ENCODE measurements around the gene NIPBL. TPM values are rescaled to one million over a fixed set of nuclear protein-coding genes. Genes with fewer than 3 reads are reported as not detected.
"Not testable (repeated sequence)": the region's sequence is repeated elsewhere in the genome, so short reads cannot be mapped to it uniquely, and the experiment has no call there.

Gene NIPBL
- polyA plus RNA-seq, 4 donors = 10.8 to 37.5 (median 14.6) TPM

DNA sequence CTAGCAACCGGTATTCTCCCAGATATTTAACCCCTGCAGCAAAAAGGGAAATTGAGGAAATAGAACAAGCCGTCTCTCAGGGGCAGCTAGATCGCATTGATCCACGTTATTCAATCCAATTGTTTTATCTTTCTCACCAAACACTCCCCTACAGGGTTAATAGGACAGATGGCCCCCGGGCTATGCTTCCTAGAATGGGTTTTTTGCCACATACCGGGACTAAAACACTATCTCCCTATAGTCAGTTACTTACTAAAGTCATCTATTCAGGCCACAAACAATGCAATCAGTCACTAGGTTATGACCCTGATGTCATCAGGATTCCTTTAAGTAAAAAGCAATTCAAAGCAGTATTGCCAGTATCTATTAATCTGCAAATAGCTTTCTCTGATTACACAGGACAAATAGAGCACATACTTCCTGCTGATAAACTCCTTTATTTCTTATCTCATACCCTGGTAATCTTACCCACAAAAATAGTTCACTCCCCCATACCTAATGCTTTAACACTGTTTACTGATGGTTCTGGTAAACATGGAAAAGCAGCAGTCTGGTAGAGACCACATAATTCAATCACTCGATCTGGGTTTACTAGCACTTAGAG lies 213.7 kb downstream of the NIPBL start:
- Histone ChIP-seq H3K4me3 (ENCODE audit: low read depth in 1 of 3, low read length in 3 of 3) (no peak overlapping the region), H3K27me3 (ENCODE audit: control insufficient read depth in 3 of 3, insufficient read depth in 3 of 3, low read length in 3 of 3) (no peaks in the 10 kb centered on the region), H3K9me3 (ENCODE audit: control insufficient read depth in 2 of 2, insufficient read depth in 1 of 2, low read depth in 1 of 2, low read length in 1 of 2) (peaks cover 0 to 21% of the 10 kb centered on the region in 2 donors), H3K4me1 (ENCODE audit: control insufficient read depth in 3 of 3, insufficient read depth in 2 of 3, low read depth in 1 of 3, low read length in 2 of 3) (peaks cover 3 to 17% (median 11%) of the 10 kb centered on the region in 3 donors), H3K36me3 (ENCODE audit: control insufficient read depth in 3 of 3, insufficient read depth in 2 of 3, low read depth in 1 of 3, low read length in 3 of 3) (peaks cover 0 to 4% (median 0%) of the 10 kb centered on the region in 3 donors), H3K27ac (ENCODE audit: low read depth in 1 of 3, low read length in 2 of 3) (no peak overlapping the region)
- WGBS, 3 donors = 20 to 45% (median 37%) methylated on average over 7 of the region's 7 CpGs
- DNase-seq (peak; percentile 23 to 28), FAIRE-seq (no peak)

DNA sequence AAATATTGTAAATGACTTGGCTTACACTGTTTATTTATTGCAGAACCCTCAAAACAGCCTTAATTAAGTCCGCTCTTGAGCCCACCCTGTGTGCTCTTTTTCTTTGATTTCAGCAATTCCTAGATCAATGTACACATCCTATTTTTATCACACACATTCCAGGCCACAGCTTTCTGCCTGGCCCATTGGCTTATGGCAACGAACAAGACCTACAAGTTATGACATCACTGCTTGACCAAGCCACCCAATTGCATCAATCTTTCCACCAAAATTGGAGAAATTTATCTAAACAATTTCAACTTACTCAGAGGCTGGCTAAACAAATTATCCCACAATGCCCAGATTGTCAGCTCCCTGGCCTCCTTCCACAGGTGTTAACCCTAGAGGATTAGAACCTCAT lies 214.2 kb downstream of the NIPBL start:
- WGBS, 3 donors = 64 to 69% (median 68%) methylated on average over 2 of the region's 2 CpGs
- DNase-seq (no peak), FAIRE-seq (no peak)
- Histone ChIP-seq H3K4me1 (ENCODE audit: control insufficient read depth in 3 of 3, insufficient read depth in 2 of 3, low read depth in 1 of 3, low read length in 2 of 3) (peaks cover 3 to 17% (median 11%) of the 10 kb centered on the region in 3 donors), H3K27ac (ENCODE audit: low read depth in 1 of 3, low read length in 2 of 3) (no peak overlapping the region), H3K4me3 (ENCODE audit: low read depth in 1 of 3, low read length in 3 of 3) (no peak overlapping the region), H3K27me3 (ENCODE audit: control insufficient read depth in 3 of 3, insufficient read depth in 3 of 3, low read length in 3 of 3) (no peaks in the 10 kb centered on the region), H3K9me3 (ENCODE audit: control insufficient read depth in 2 of 2, insufficient read depth in 1 of 2, low read depth in 1 of 2, low read length in 1 of 2) (peaks cover 0 to 21% of the 10 kb centered on the region in 2 donors), H3K36me3 (ENCODE audit: control insufficient read depth in 3 of 3, insufficient read depth in 2 of 3, low read depth in 1 of 3, low read length in 3 of 3) (peaks cover 0 to 4% (median 0%) of the 10 kb centered on the region in 3 donors)

DNA sequence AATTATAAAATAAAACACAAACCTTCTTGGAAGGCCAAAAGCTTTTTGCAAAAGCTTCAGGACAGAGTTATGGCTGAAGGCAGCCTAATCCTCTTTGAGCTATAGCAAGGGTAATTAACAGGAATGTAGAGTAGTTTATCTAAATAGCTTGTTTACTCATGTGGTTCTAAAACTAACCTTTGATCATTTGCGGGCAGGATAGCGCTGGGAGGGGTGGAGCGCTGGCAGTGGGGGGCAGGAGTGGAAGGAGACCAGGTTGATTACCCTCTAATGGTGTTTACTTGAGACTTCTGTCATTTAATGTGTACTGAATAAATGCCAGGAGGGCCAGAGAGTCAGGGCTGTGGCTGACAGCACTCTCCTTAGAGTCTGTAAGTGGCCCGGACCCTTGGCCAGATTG lies 217.2 kb downstream of the NIPBL start:
- not testable (repeated sequence) for H3K4me3 ChIP-seq (ENCODE audit: low read depth in 1 of 3, low read length in 3 of 3); H3K36me3 ChIP-seq (ENCODE audit: control insufficient read depth in 3 of 3, insufficient read depth in 2 of 3, low read depth in 1 of 3, low read length in 3 of 3); H3K4me1 ChIP-seq (ENCODE audit: control insufficient read depth in 3 of 3, insufficient read depth in 2 of 3, low read depth in 1 of 3, low read length in 2 of 3); H3K27ac ChIP-seq (ENCODE audit: low read depth in 1 of 3, low read length in 2 of 3); H3K27me3 ChIP-seq (ENCODE audit: control insufficient read depth in 3 of 3, insufficient read depth in 3 of 3, low read length in 3 of 3); H3K9me3 ChIP-seq (ENCODE audit: control insufficient read depth in 2 of 2, insufficient read depth in 1 of 2, low read depth in 1 of 2, low read length in 1 of 2); FAIRE-seq
- 16 to 56% (median 43%) methylated on average over 3 to 4 of the region's 4 CpGs for WGBS, 3 donors
- peak; percentile 21 to 71 for DNase-seq

DNA sequence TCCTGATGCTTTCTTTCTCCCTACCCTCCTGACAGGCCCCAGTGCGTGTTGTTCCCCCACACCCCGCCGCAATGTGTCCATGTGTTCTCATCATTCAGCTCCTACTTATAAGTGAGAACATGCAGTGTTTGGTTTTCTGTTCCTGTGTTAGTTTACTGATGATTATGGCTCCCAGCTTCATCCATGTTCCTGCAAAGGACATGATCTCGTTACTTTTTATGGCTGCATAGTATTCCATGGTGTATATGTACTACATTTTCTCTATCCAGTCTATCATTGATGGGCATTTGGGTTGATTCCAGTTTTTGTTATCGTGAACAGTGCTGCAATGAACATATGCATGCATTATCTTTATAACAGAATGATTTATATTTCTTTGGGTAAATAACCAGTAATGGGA lies 222.7 kb downstream of the NIPBL start:
- not testable (repeated sequence) for DNase-seq; FAIRE-seq; H3K4me1 ChIP-seq (ENCODE audit: control insufficient read depth in 3 of 3, insufficient read depth in 2 of 3, low read depth in 1 of 3, low read length in 2 of 3); H3K27me3 ChIP-seq (ENCODE audit: control insufficient read depth in 3 of 3, insufficient read depth in 3 of 3, low read length in 3 of 3); H3K4me3 ChIP-seq (ENCODE audit: low read depth in 1 of 3, low read length in 3 of 3); H3K36me3 ChIP-seq (ENCODE audit: control insufficient read depth in 3 of 3, insufficient read depth in 2 of 3, low read depth in 1 of 3, low read length in 3 of 3); H3K27ac ChIP-seq (ENCODE audit: low read depth in 1 of 3, low read length in 2 of 3); H3K9me3 ChIP-seq (ENCODE audit: control insufficient read depth in 2 of 2, insufficient read depth in 1 of 2, low read depth in 1 of 2, low read length in 1 of 2)
- 95 to 98% (median 97%) methylated on average over 5 of the region's 5 CpGs for WGBS, 3 donors

DNA sequence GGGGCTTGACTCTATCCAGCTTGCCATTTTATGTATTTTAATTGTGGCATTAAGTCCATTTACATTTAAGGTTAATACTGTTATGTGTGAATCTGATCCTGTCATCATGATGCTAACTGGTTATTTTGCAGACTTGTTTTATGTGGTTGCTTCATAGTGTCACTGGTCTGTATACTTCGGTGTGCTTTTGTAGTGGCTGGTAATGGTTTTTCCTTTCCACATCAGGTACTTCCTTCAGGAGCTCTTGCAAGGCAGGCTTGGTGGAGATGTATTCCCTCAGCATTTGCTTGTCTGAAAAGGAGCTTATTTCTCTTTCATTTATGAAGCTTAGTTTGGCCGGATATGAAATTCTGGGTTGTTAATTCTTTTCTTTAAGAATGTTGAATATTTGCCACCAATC lies 226.7 kb downstream of the NIPBL start:
- H3K9me3 ChIP-seq (ENCODE audit: control insufficient read depth in 2 of 2, insufficient read depth in 1 of 2, low read depth in 1 of 2, low read length in 1 of 2) = peaks cover 0 to 4% of the 10 kb centered on the region in 2 donors

DNA sequence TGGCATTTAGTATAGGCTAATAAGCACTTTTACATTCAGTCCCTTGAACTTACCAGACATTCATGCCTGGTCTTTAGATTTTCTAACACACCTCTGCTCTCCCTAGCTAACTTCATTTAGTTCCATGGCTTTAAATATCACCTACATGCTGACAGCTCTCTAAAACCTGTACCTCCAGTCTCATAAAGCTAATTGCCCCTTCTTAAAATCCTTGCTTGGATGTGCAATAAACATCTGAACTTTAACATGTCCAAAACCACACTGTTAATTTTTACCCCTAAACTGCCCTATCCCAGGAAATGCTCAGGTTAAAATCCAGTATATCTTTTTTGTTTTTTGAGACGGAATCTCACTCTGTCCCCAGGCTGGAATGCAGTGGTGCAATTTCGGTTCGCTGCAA lies 232.8 kb downstream of the NIPBL start:
- Histone ChIP-seq H3K36me3 (ENCODE audit: control insufficient read depth in 3 of 3, insufficient read depth in 2 of 3, low read depth in 1 of 3, low read length in 3 of 3) (peaks cover 0 to 15% (median 0%) of the 10 kb centered on the region in 3 donors), H3K27ac (ENCODE audit: low read depth in 1 of 3, low read length in 2 of 3) (no peak overlapping the region), H3K4me1 (ENCODE audit: control insufficient read depth in 3 of 3, insufficient read depth in 2 of 3, low read depth in 1 of 3, low read length in 2 of 3) (peaks cover 0 to 5% (median 3%) of the 10 kb centered on the region in 3 donors), H3K4me3 (ENCODE audit: low read depth in 1 of 3, low read length in 3 of 3) (no peak overlapping the region), H3K27me3 (ENCODE audit: control insufficient read depth in 3 of 3, insufficient read depth in 3 of 3, low read length in 3 of 3) (no peaks in the 10 kb centered on the region), H3K9me3 (ENCODE audit: control insufficient read depth in 2 of 2, insufficient read depth in 1 of 2, low read depth in 1 of 2, low read length in 1 of 2) (no peaks in the 10 kb centered on the region)
- FAIRE-seq (no peak), DNase-seq (no peak)
- 74 to 91% (median 78%) methylated on average over 3 of the region's 3 CpGs for WGBS, 3 donors

More for the DNA sequence above, 226.7 kb downstream of the NIPBL start:
- no peaks in the 10 kb centered on the region for H3K4me1 ChIP-seq (ENCODE audit: control insufficient read depth in 3 of 3, insufficient read depth in 2 of 3, low read depth in 1 of 3, low read length in 2 of 3)
- peaks cover 0 to 14% (median 0%) of the 10 kb centered on the region in 3 donors for H3K36me3 ChIP-seq (ENCODE audit: control insufficient read depth in 3 of 3, insufficient read depth in 2 of 3, low read depth in 1 of 3, low read length in 3 of 3)
- no peak overlapping the region for H3K4me3 ChIP-seq (ENCODE audit: low read depth in 1 of 3, low read length in 3 of 3)
- WGBS, 3 donors = 88 to 95% (median 92%) methylated on average over 2 of the region's 2 CpGs
- DNase-seq = no peak
- no peaks in the 10 kb centered on the region for H3K27me3 ChIP-seq (ENCODE audit: control insufficient read depth in 3 of 3, insufficient read depth in 3 of 3, low read length in 3 of 3)
- H3K27ac ChIP-seq (ENCODE audit: low read depth in 1 of 3, low read length in 2 of 3) = no peak overlapping the region
- FAIRE-seq = no peak

DNA sequence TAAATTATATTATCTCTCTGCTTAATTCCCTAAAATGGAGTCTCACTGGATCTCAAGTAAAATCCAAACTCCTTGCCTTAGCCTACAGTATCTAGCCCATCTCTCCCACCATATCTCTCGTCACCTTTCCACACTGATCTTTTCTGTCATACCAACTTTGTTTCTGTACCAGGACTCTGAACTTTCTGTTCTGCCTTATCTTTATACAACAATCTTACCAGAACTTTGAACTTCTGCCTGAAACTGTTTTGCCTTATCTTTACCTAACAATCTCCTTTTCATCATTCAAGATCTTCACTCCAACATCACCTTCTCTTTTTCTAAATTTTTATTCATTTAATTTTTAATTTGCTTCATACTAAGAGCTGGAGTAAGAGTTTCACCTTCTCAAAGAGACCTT lies 233.6 kb downstream of the NIPBL start:
- no peaks in the 10 kb centered on the region for H3K9me3 ChIP-seq (ENCODE audit: control insufficient read depth in 2 of 2, insufficient read depth in 1 of 2, low read depth in 1 of 2, low read length in 1 of 2)
- peak; percentile 50 for DNase-seq
- FAIRE-seq = no peak
- H3K4me1 ChIP-seq (ENCODE audit: control insufficient read depth in 3 of 3, insufficient read depth in 2 of 3, low read depth in 1 of 3, low read length in 2 of 3) = peaks cover 0 to 5% (median 3%) of the 10 kb centered on the region in 3 donors
- no peaks in the 10 kb centered on the region for H3K27me3 ChIP-seq (ENCODE audit: control insufficient read depth in 3 of 3, insufficient read depth in 3 of 3, low read length in 3 of 3)
- WGBS, 3 donors = 33 to 61% (median 40%) methylated on average over 1 of the region's 1 CpG
- H3K27ac ChIP-seq (ENCODE audit: low read depth in 1 of 3, low read length in 2 of 3) = no peak overlapping the region
- no peak overlapping the region for H3K4me3 ChIP-seq (ENCODE audit: low read depth in 1 of 3, low read length in 3 of 3)
- H3K36me3 ChIP-seq (ENCODE audit: control insufficient read depth in 3 of 3, insufficient read depth in 2 of 3, low read depth in 1 of 3, low read length in 3 of 3) = peaks cover 0 to 13% (median 0%) of the 10 kb centered on the region in 3 donors

DNA sequence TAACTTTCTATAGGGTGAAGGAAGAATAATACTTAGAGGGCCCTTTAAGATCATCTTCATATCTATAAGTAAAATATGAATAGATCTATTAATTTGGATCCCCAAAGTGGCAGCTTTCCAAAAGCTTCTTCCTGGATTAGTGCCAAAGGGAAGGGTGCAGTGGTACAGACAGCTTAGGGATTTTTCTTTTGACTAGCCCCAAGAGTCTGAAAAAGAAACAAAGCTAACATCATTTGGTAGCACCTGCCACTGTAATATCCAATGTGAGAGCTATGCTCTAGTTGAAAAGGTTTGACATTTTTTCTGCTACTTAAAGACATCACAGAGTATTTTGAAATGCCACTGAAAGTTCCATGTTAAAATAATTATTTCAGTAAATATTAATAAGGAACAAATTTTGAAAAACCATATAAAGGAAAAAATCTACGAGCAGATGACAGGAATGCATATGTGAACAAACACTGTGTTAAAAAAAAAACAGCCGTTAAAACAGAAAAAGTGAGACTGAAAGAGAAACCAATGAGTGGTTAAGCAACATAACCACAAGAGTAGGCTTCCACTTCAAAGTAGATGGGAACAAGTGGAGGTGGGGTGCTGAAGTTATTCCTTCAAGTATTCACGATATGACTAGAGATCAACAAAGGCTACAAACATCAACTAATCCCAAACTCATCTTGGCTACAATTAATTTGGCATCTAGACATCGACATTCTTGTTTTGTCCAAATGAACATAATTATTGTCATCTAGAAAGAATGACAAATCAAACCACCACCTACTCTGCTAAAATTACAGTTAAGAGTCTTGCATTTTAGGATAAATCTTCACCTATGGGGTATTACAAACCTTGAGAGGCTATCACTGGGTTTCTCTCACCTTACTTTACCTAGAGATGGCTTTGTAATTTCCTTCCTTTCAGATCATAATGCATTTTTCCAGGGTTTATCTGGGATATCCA lies 235.1 kb downstream of the NIPBL start:
- no peak for FAIRE-seq
- Histone ChIP-seq H3K27ac (ENCODE audit: low read depth in 1 of 3, low read length in 2 of 3) (no peak overlapping the region), H3K36me3 (ENCODE audit: control insufficient read depth in 3 of 3, insufficient read depth in 2 of 3, low read depth in 1 of 3, low read length in 3 of 3) (peaks cover 0 to 21% (median 0%) of the 10 kb centered on the region in 3 donors), H3K27me3 (ENCODE audit: control insufficient read depth in 3 of 3, insufficient read depth in 3 of 3, low read length in 3 of 3) (no peaks in the 10 kb centered on the region), H3K4me1 (ENCODE audit: control insufficient read depth in 3 of 3, insufficient read depth in 2 of 3, low read depth in 1 of 3, low read length in 2 of 3) (peaks cover 0 to 5% (median 3%) of the 10 kb centered on the region in 3 donors), H3K4me3 (ENCODE audit: low read depth in 1 of 3, low read length in 3 of 3) (no peak overlapping the region), H3K9me3 (ENCODE audit: control insufficient read depth in 2 of 2, insufficient read depth in 1 of 2, low read depth in 1 of 2, low read length in 1 of 2) (no peaks in the 10 kb centered on the region)
- DNase-seq = peak; percentile 24 to 28
- 42 to 52% (median 46%) methylated on average over 4 of the region's 4 CpGs for WGBS, 3 donors
